ENCODE results near the gene PARD3. TPM values are rescaled to one million over a fixed set of nuclear protein-coding genes. Genes with fewer than 3 reads are reported as not detected.

PARD3 gene
- total and polyA plus RNA-seq, 2 donors (not counting 3 experiments of a cell fraction or from before 2014, with no cell fraction given): 7.3 to 24.1 TPM

DNA sequence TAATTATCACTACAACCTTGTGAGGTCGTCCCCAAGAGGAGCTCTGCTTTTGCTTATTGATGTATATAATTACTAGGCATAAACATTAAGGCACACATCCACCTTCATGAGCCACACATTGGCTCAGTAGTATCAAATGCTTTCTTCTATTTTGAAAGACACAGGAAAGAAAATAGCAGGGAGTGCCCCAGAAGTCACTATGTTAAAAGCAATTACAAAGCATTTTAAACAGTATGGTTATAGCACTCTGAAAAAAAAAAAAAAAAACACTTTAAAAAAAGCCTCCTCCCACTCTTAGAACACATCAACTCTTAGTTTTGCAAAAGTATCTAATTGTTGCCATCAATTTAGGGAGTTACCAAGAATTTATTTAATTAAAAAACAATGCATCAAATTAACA, 474.2 kb downstream of the PARD3 start:
- no peak for DNase-seq (ENCODE audit: low read depth, low spot score)
- H3K4me3 ChIP-seq (replicated peaks in 1 of 3; ENCODE audit: insufficient read depth in 1 of 3, low read depth in 1 of 3, low read length in 3 of 3): no peak overlapping the region
- H3K27ac ChIP-seq (ENCODE audit: insufficient read depth, low read depth, low read length): no peak overlapping the region
- FAIRE-seq: no peak
- H2AFZ ChIP-seq (ENCODE audit: low read depth, low read length): no peak overlapping the region
- dilution Hi-C loops (cut with MboI; ENCODE audit: extremely low pct_ligation_motif_present, low sequenced_read_pairs): no loop called here
- no peak overlapping the region for H3K9ac ChIP-seq (replicated peaks; ENCODE audit: extremely low read depth, insufficient read depth, low read length)
- TF ChIP-seq, protein P1, sequence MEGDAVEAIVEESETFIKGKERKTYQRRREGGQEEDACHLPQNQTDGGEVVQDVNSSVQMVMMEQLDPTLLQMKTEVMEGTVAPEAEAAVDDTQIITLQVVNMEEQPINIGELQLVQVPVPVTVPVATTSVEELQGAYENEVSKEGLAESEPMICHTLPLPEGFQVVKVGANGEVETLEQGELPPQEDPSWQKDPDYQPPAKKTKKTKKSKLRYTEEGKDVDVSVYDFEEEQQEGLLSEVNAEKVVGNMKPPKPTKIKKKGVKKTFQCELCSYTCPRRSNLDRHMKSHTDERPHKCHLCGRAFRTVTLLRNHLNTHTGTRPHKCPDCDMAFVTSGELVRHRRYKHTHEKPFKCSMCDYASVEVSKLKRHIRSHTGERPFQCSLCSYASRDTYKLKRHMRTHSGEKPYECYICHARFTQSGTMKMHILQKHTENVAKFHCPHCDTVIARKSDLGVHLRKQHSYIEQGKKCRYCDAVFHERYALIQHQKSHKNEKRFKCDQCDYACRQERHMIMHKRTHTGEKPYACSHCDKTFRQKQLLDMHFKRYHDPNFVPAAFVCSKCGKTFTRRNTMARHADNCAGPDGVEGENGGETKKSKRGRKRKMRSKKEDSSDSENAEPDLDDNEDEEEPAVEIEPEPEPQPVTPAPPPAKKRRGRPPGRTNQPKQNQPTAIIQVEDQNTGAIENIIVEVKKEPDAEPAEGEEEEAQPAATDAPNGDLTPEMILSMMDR (IDR thresholded peaks at IDR 0.05; ENCODE audit: extremely low read depth in 1 of 2, insufficient read depth in 1 of 2, low read depth in 1 of 2, low read length in 2 of 2): no peak
- TF ChIP-seq JUN (IDR thresholded peaks at IDR 0.05; ENCODE audit: borderline replicate concordance, insufficient read depth, insufficient read length, low read depth): no peak
- no peaks in the 10 kb centered on the region for H3K27me3 ChIP-seq (ENCODE audit: control insufficient read depth in 2 of 2, insufficient read depth in 2 of 2, low read length in 2 of 2)
- intact Hi-C loops (cut with micrococcal nuclease): loop anchor here (5.0 kb wide), 1 partner anchor 186 kb away; no protein-coding TSS in a partner anchor
- no peaks in the 10 kb centered on the region for H4K20me1 ChIP-seq (replicated peaks; ENCODE audit: control insufficient read depth, extremely low read depth, insufficient read depth, low read length)
- POLR2A ChIA-PET: no interaction called here
- H3K36me3 ChIP-seq (ENCODE audit: control insufficient read depth in 2 of 2, extremely low read depth in 1 of 2, insufficient read depth in 2 of 2, low read length in 2 of 2): no peaks in the 10 kb centered on the region
- peaks cover 46% of the 10 kb centered on the region for H3K4me1 ChIP-seq (ENCODE audit: control insufficient read depth, extremely low read depth, insufficient read depth, low read length)
- no peaks in the 10 kb centered on the region for H3K9me3 ChIP-seq (replicated peaks; ENCODE audit: control insufficient read depth, insufficient read depth, low read length)
- CTCF ChIA-PET: interaction anchor here (1.0 kb wide), 2 partner anchors 9 to 32 kb away, joined by 3 to 6 read pairs; no protein-coding TSS in a partner anchor
- H3K9me1 ChIP-seq (replicated peaks; ENCODE audit: control insufficient read depth, extremely low read depth, insufficient read depth, low read length): no peaks in the 10 kb centered on the region
- H3K79me2 ChIP-seq (ENCODE audit: control insufficient read depth, insufficient read depth, low read length): no peaks in the 10 kb centered on the region
- BruUV-seq (replicated peaks): no TSS peak
- H3K4me2 ChIP-seq (ENCODE audit: insufficient read depth, low read length): no peak overlapping the region

DNA sequence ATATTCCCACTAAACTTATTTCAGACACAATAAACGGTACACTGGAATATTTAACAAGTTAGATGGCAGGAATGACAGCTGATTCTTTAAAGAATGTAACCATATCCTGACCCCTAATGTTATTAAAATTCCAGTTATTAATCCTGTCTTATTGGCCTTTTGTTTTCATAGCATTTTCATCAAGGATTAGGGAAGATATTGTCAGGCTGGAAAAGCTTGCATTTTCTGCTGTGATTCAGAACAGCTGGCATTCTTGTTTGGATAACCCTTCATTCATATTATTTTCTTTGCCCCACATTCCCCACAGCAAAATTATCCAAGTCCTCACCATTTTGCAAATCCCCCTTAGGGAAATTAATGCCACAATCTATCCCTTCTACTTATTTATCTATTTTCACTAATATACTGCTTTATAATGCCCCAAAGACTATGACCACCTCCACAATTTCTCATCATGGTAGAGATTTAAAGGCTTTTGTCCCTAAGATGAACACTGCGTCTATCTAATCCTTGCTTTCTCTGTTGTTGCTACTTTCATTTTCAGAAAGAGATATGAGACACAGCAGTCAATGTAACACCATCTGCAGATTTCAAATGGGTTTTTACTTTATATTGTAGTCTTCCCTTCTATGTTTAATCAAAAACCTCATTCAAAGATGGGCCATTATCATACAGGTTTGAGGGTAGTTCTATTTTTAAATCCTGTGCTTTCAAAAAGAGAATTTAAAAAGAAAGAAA, 475.1 kb downstream of the PARD3 start:
- H3K36me3 ChIP-seq (ENCODE audit: control insufficient read depth in 2 of 2, extremely low read depth in 1 of 2, insufficient read depth in 2 of 2, low read length in 2 of 2): no peaks in the 10 kb centered on the region
- no peaks in the 10 kb centered on the region for H3K9me1 ChIP-seq (replicated peaks; ENCODE audit: control insufficient read depth, extremely low read depth, insufficient read depth, low read length)
- no peak overlapping the region for H3K9ac ChIP-seq (replicated peaks; ENCODE audit: extremely low read depth, insufficient read depth, low read length)
- H3K79me2 ChIP-seq (ENCODE audit: control insufficient read depth, insufficient read depth, low read length): no peaks in the 10 kb centered on the region
- CTCF ChIA-PET: no interaction called here
- no peak overlapping the region for H3K27ac ChIP-seq (ENCODE audit: insufficient read depth, low read depth, low read length)
- no peak for TF ChIP-seq MYC (IDR thresholded peaks at IDR 0.05; ENCODE audit: low read depth, low read length)
- TF ChIP-seq GATA2 (IDR thresholded peaks at IDR 0.05; ENCODE audit: insufficient read depth, insufficient read length, low read depth, low read length): no peak
- peaks cover 43% of the 10 kb centered on the region for H3K4me1 ChIP-seq (ENCODE audit: control insufficient read depth, extremely low read depth, insufficient read depth, low read length)
- dilution Hi-C loops (cut with MboI; ENCODE audit: extremely low pct_ligation_motif_present, low sequenced_read_pairs) (no loop called here), intact Hi-C loops (cut with micrococcal nuclease) (loop anchor here (5.0 kb wide), 2 partner anchors 58 to 187 kb away; no protein-coding TSS in a partner anchor)
- no peaks in the 10 kb centered on the region for H3K27me3 ChIP-seq (ENCODE audit: control insufficient read depth in 2 of 2, insufficient read depth in 2 of 2, low read length in 2 of 2)
- H3K4me2 ChIP-seq (ENCODE audit: insufficient read depth, low read length): no peak overlapping the region
- DNase-seq (ENCODE audit: low read depth, low spot score) (no peak), FAIRE-seq (no peak)
- no peak overlapping the region for H3K4me3 ChIP-seq (replicated peaks in 1 of 3; ENCODE audit: insufficient read depth in 1 of 3, low read depth in 1 of 3, low read length in 3 of 3)
- no TSS peak for BruUV-seq (replicated peaks)
- POLR2A ChIA-PET: no interaction called here
- H3K9me3 ChIP-seq (replicated peaks; ENCODE audit: control insufficient read depth, insufficient read depth, low read length): no peaks in the 10 kb centered on the region
- no peaks in the 10 kb centered on the region for H4K20me1 ChIP-seq (replicated peaks; ENCODE audit: control insufficient read depth, extremely low read depth, insufficient read depth, low read length)
- no peak overlapping the region for H2AFZ ChIP-seq (ENCODE audit: low read depth, low read length)
